ENCODE results near the gene DPP6. TPM values are rescaled to one million over a fixed set of nuclear protein-coding genes. Genes with fewer than 3 reads are reported as not detected.
A peak's percentile ranks its signal among the peaks of the same experiment; 100 is the strongest.

DPP6 gene
- total and polyA plus RNA-seq, 9 of the 15 experiments (the other 6 are each of a cell fraction or from before 2014, with no cell fraction given): not detected

DNA sequence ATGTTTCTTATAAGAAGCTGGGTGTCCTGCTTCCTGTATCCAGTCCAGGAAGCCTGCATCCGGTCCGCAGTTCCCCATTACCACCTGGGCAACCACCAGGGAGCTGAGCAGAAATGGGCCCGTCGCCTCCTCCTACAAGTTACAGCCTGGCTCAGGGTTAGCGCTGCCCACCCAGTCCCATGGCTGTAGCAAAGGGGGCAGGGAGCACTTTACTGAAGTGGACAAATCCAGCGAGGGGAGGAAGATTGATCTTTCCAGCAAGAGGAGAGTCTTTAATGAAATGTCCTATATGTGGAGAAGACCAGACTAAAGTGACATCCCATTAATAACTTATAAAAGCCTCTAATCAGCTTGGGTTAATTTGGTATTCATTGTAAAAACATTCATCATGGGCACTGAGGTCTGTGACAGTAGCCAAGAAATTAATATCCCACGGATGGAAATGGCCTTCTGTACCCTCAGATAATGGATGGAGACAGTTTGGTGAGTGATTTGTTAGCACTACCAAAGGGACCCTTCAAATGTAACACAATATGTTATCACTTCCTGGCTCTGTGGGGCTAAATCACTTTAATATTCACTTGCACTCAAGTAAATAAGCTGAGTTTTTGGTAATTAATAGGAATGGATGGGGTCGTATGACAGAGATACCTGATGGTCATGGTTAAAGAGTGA, 627.3 kb downstream of the DPP6 start:
- Histone ChIP-seq H2AFZ (ENCODE audit: low read depth, low read length) (no peak overlapping the region), H3K9ac (ENCODE audit: insufficient read depth in 1 of 2, low read depth in 2 of 2, low read length in 2 of 2) (peak overlapping the region in 1 of 2 experiments; percentile 76; a peak in 1 of 4 replicates), H3K79me2 (ENCODE audit: control insufficient read depth, insufficient read depth, low read length) (peaks cover 31% of the 10 kb centered on the region), H3K9me3 (replicated peaks; ENCODE audit: control insufficient read depth, insufficient read depth, low read depth, low read length) (peaks cover 10% of the 10 kb centered on the region), H3K27me3 (ENCODE audit: control insufficient read depth in 2 of 2, insufficient read depth in 2 of 2, low read length in 2 of 2) (no peaks in the 10 kb centered on the region), H3K36me3 (ENCODE audit: control insufficient read depth, insufficient read depth, low read length) (peaks cover 9% of the 10 kb centered on the region; the same call in 2 of the 3 replicates), H4K20me1 (replicated peaks; ENCODE audit: control insufficient read depth, insufficient read depth, low read length) (no peaks in the 10 kb centered on the region), H3K4me3 (no peak overlapping the region), H3K9me1 (ENCODE audit: control insufficient read depth, insufficient read depth, low read length) (no peaks in the 10 kb centered on the region), H3K4me2 (ENCODE audit: insufficient read depth, low read length) (peak overlapping the region; percentile 81), H3K4me1 (replicated peaks in 1 of 2; ENCODE audit: control insufficient read depth in 2 of 2, insufficient read depth in 2 of 2, low read length in 2 of 2) (peaks cover 25 to 51% of the 10 kb centered on the region in 2 experiments), H3K27ac (ENCODE audit: extremely low read depth, low read depth, low read length) (peak overlapping the region; percentile 15; the same call in 2 of the 3 replicates)
- no peak for FAIRE-seq
- CTCF ChIA-PET (ENCODE audit: low intra/inter-chr PET ratio): no interaction called here
- POLR2A ChIA-PET: interaction anchor here (0.6 to 0.8 kb wide), 2 partner anchors 35 to 342 kb away, joined by 3 read pairs; no protein-coding TSS in a partner anchor
- intact Hi-C loops (cut with micrococcal nuclease): no loop called here
- WGBS (ENCODE audit: insufficient coverage, low coverage, missing lambda C conversion rate): 77% methylated on average over 8 of the region's 8 CpGs
- BruUV-seq (replicated peaks): no TSS peak
- TF ChIP-seq POLR3A (IDR thresholded peaks at IDR 0.05; ENCODE audit: borderline replicate concordance, extremely low read depth, insufficient read depth, insufficient read length) (no peak), DMBX1 (CRISPR knock-in tag; IDR thresholded peaks at IDR 0.05; ENCODE audit: borderline replicate concordance) (no peak), RBM15 (IDR thresholded peaks at IDR 0.05; ENCODE audit: insufficient read depth, low read length) (no peak), HDAC2 (IDR thresholded peaks at IDR 0.05) (0 out of 2 replicates have a peak, but pooled peaks have one; percentile 19), CXXC5 (CRISPR knock-in tag; IDR thresholded peaks at IDR 0.05) (peak; percentile 11; the same call in 1 of the 2 replicates), ZNF165 (CRISPR knock-in tag; IDR thresholded peaks at IDR 0.05; ENCODE audit: borderline replicate concordance) (no peak), MTF1 (CRISPR knock-in tag; IDR thresholded peaks at IDR 0.05; ENCODE audit: borderline replicate concordance) (no peak), HNRNPH1 (optimal IDR thresholded peaks at IDR 0.05; ENCODE audit: low read depth, low read length) (no peak), TCF7L2 (IDR thresholded peaks at IDR 0.05; ENCODE audit: low read depth, low read length) (no peak), GABPA (tag; conservative IDR thresholded peaks at IDR 0.05; ENCODE audit: low read depth) (peak; percentile 41; the same call in 1 of the 2 replicates), MEIS2 (IDR thresholded peaks at IDR 0.05; ENCODE audit: partially characterized antibody) (peak; percentile 72), NONO (IDR thresholded peaks at IDR 0.05; ENCODE audit: low read depth in 2 of 2, low read length in 1 of 2) (no peak)
- TF ChIP-seq, protein P1, sequence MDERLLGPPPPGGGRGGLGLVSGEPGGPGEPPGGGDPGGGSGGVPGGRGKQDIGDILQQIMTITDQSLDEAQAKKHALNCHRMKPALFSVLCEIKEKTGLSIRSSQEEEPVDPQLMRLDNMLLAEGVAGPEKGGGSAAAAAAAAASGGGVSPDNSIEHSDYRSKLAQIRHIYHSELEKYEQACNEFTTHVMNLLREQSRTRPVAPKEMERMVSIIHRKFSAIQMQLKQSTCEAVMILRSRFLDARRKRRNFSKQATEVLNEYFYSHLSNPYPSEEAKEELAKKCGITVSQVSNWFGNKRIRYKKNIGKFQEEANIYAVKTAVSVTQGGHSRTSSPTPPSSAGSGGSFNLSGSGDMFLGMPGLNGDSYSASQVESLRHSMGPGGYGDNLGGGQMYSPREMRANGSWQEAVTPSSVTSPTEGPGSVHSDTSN (CRISPR knock-in tag; IDR thresholded peaks at IDR 0.05; ENCODE audit: low read depth): no peak
- TF ChIP-seq, protein P1 (tag; conservative IDR thresholded peaks at IDR 0.05; ENCODE audit: low read depth): peak; percentile 38
- TF ChIP-seq, protein P2, sequence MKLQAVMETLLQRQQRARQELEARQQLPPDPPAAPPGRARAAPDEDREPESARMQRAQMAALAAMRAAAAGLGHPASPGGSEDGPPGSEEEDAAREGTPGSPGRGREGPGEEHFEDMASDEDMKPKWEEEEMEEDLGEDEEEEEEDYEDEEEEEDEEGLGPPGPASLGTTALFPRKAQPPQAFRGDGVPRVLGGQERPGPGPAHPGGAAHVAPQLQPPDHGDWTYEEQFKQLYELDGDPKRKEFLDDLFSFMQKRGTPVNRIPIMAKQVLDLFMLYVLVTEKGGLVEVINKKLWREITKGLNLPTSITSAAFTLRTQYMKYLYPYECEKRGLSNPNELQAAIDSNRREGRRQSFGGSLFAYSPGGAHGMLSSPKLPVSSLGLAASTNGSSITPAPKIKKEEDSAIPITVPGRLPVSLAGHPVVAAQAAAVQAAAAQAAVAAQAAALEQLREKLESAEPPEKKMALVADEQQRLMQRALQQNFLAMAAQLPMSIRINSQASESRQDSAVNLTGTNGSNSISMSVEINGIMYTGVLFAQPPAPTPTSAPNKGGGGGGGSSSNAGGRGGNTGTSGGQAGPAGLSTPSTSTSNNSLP (IDR thresholded peaks at IDR 0.05; ENCODE audit: borderline replicate concordance, low read depth, low read length): no peak
- no peak for ATAC-seq
- DNase-seq (ENCODE audit: extremely low read depth in 1 of 4, low spot score in 3 of 4): peak in 1 of 4 experiments; percentile 31
- in situ Hi-C loops (cut with MboI): no loop called here
